ENCODE measurements around the gene SMIM29.

DNA sequence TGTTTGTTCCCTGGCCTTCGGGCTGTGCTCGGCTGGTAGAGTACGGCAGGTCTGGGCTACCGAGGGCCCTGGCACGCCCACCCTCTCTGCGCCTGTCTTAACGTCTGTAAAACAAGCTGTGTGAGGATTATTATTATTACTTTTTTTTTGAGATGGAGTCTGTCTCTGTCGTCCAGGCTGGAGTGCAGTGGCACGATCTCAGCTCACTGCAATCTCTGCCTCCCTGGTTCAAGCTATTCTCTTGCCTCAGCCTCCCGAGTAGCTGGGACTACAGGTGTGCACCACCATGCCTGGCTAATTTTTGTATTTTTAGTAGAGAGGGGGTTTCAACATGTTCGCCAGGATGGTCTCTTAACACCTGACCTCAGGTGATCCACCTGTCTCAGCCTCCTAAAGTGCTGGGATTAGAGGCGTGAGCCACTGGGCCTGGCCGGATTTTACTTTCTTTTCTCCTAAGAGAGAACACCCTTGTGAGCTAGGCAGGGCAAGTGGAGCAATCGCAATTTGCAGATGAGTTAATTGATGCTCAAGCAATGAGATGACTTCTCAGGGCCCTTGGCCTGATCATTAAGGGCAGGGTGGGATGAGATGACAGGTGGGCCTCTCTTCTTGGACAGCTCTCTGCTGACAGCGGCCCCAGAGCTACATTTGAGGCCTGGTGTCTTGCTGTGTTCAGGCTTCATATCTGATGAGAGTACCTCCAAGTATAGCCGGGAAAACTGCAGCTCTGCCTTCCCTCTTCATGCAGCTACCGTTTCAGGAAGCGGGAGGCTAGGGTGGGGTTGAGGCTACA lies 859 bp upstream of the SMIM29 start:
- TF ChIP-seq EZH2 (IDR thresholded peaks at IDR 0.05; ENCODE audit: low read length): no peak
- TF ChIP-seq, protein P1, sequence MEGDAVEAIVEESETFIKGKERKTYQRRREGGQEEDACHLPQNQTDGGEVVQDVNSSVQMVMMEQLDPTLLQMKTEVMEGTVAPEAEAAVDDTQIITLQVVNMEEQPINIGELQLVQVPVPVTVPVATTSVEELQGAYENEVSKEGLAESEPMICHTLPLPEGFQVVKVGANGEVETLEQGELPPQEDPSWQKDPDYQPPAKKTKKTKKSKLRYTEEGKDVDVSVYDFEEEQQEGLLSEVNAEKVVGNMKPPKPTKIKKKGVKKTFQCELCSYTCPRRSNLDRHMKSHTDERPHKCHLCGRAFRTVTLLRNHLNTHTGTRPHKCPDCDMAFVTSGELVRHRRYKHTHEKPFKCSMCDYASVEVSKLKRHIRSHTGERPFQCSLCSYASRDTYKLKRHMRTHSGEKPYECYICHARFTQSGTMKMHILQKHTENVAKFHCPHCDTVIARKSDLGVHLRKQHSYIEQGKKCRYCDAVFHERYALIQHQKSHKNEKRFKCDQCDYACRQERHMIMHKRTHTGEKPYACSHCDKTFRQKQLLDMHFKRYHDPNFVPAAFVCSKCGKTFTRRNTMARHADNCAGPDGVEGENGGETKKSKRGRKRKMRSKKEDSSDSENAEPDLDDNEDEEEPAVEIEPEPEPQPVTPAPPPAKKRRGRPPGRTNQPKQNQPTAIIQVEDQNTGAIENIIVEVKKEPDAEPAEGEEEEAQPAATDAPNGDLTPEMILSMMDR (optimal IDR thresholded peaks at IDR 0.05 in 1 of 3, IDR thresholded peaks at IDR 0.05 in 1 of 3, conservative IDR thresholded peaks at IDR 0.05 in 1 of 3; ENCODE audit: extremely low read depth in 1 of 3, insufficient read depth in 2 of 3, low read length in 3 of 3): no peak
